BE2C (cell line): Measurements from ENCODE around the gene KIAA1958.

Experiments used
- DNase-seq: peaks from one replicate; pipeline ENCODE4 v3.0.0-alpha.2; 2020
- H3K27me3 ChIP-seq: fragments of 250-450 bp; sonication (Bioruptor Pico); 2 replicates; pipeline ENCODE4 v1.5.1; 2020; ENCODE audit warnings: mild to moderate bottlenecking
- H3K36me3 ChIP-seq: fragments of 250-450 bp; sonication (Bioruptor Pico); 2 replicates; pipeline ENCODE4 v1.5.1; 2020; ENCODE audit warnings: mild to moderate bottlenecking
- H3K4me1 ChIP-seq: fragments of 250-450 bp; sonication (Bioruptor Pico); 2 replicates; pipeline ENCODE4 v1.5.1; 2020
- H3K4me3 ChIP-seq: 2 replicates; pipeline ENCODE4 v1.5.1; 2011; ENCODE audit warnings: low read depth, low read length
- H3K9me3 ChIP-seq: fragments of 250-450 bp; sonication (Bioruptor Pico); 2 replicates; pipeline ENCODE4 v1.5.1; 2020
- CTCF ChIP-seq: IDR thresholded peaks from 2 replicates; pipeline ENCODE4 v1.5.1; 2012; ENCODE audit warnings: mild to moderate bottlenecking, low read depth, low read length

The KIAA1958 gene

GRCh38 chr9:112717661-112718331 is 231.2 kb downstream of the KIAA1958 start, which contains the start of gene INIP:
Gene INIP (minus strand): TSS chr9:112718117. CDS start chr9:112716485, 1,632 bp downstream.
- Histone ChIP-seq H3K27me3 (no peaks in the 10 kb centered on the region), H3K9me3 (no peaks in the 10 kb centered on the region), H3K36me3 (no peaks in the 10 kb centered on the region; the same call in 1 of the 2 replicates), H3K4me3 (peak within 1 kb of the TSS; percentile 83), H3K4me1 (no peaks in the 10 kb centered on the region)
- TF ChIP-seq CTCF, result peak; percentile 28; the same call in 1 of the 2 replicates
- peak; percentile 98 for DNase-seq
